Measurements from ENCODE around the gene SIM2.

- TF ChIP-seq, protein P1, sequence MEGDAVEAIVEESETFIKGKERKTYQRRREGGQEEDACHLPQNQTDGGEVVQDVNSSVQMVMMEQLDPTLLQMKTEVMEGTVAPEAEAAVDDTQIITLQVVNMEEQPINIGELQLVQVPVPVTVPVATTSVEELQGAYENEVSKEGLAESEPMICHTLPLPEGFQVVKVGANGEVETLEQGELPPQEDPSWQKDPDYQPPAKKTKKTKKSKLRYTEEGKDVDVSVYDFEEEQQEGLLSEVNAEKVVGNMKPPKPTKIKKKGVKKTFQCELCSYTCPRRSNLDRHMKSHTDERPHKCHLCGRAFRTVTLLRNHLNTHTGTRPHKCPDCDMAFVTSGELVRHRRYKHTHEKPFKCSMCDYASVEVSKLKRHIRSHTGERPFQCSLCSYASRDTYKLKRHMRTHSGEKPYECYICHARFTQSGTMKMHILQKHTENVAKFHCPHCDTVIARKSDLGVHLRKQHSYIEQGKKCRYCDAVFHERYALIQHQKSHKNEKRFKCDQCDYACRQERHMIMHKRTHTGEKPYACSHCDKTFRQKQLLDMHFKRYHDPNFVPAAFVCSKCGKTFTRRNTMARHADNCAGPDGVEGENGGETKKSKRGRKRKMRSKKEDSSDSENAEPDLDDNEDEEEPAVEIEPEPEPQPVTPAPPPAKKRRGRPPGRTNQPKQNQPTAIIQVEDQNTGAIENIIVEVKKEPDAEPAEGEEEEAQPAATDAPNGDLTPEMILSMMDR (IDR thresholded peaks at IDR 0.05; ENCODE audit: insufficient read depth, low read length) = no peak
- TF ChIP-seq POLR2AphosphoS5 (IDR thresholded peaks at IDR 0.05; ENCODE audit: low read depth) (no peak), GABPA (IDR thresholded peaks at IDR 0.05; ENCODE audit: low read depth) (no peak)
- TF ChIP-seq, protein P2, sequence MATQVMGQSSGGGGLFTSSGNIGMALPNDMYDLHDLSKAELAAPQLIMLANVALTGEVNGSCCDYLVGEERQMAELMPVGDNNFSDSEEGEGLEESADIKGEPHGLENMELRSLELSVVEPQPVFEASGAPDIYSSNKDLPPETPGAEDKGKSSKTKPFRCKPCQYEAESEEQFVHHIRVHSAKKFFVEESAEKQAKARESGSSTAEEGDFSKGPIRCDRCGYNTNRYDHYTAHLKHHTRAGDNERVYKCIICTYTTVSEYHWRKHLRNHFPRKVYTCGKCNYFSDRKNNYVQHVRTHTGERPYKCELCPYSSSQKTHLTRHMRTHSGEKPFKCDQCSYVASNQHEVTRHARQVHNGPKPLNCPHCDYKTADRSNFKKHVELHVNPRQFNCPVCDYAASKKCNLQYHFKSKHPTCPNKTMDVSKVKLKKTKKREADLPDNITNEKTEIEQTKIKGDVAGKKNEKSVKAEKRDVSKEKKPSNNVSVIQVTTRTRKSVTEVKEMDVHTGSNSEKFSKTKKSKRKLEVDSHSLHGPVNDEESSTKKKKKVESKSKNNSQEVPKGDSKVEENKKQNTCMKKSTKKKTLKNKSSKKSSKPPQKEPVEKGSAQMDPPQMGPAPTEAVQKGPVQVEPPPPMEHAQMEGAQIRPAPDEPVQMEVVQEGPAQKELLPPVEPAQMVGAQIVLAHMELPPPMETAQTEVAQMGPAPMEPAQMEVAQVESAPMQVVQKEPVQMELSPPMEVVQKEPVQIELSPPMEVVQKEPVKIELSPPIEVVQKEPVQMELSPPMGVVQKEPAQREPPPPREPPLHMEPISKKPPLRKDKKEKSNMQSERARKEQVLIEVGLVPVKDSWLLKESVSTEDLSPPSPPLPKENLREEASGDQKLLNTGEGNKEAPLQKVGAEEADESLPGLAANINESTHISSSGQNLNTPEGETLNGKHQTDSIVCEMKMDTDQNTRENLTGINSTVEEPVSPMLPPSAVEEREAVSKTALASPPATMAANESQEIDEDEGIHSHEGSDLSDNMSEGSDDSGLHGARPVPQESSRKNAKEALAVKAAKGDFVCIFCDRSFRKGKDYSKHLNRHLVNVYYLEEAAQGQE (IDR thresholded peaks at IDR 0.05; ENCODE audit: insufficient replicate concordance, low read depth) = no peak
Measured at GRCh38 chr21:36733857-36734256, 34.9 kb downstream of the SIM2 start.
